GM12891 (cell line): Measurements from ENCODE around the gene LRRC71.

ENCODE experiments used
- PAX5 ChIP-seq: IDR thresholded peaks from 2 replicates; pipeline ENCODE4 v1.6.1; 2011; ENCODE audit warnings: low read length, moderate library complexity, mild to moderate bottlenecking; ENCODE audit not compliant: insufficient read depth, severe bottlenecking
- POLR2A ChIP-seq: IDR thresholded peaks from 2 replicates; pipeline ENCODE4 v1.6.1; 2011; ENCODE audit warnings: low read depth, low read length, control low read depth
- POLR2AphosphoS5 ChIP-seq: IDR thresholded peaks from 2 replicates; pipeline ENCODE4 v1.6.1; 2011; ENCODE audit warnings: low read depth, low read length, control low read depth
- POU2F2 ChIP-seq: IDR thresholded peaks from 2 replicates; pipeline ENCODE4 v1.6.1; 2011; ENCODE audit warnings: low read depth, mild to moderate bottlenecking, control low read depth, low read length, moderate library complexity
- SPI1 ChIP-seq: IDR thresholded peaks from 2 replicates; pipeline ENCODE4 v1.6.1; 2011; ENCODE audit warnings: low read depth, low read length, control low read depth
- TAF1 ChIP-seq: IDR thresholded peaks from 2 replicates; pipeline ENCODE4 v1.6.1; 2011; ENCODE audit warnings: low read depth, low read length, control low read depth

DNA sequence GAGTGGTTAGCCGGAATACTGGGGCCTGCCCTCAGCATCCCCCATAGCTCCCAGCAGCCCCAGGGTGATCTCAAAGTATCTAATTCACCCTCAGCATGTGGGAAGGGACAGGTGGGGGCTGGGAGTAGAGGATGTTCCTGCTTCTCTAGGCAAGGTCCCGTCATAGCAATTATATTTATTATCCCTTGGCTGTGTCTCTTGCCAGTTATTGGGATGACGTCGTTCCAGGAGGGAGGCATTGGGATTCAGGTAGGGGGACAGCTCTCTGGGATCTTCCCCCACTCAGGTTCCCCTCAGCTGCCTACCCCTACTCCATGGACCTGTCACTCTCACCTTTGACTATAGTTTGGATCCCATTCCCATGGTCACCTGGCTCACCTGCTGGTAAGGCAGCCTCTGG, 38.8 kb upstream of the LRRC71 start:
- no peak for TF ChIP-seq POLR2AphosphoS5
- TF ChIP-seq POLR2A = no peak
- TF ChIP-seq PAX5 = no peak
- TF ChIP-seq TAF1 = no peak
- no peak for TF ChIP-seq SPI1
- no peak for TF ChIP-seq POU2F2
